ENCODE data around the gene ACSM2A. TPM values are rescaled to one million over a fixed set of nuclear protein-coding genes. Genes with fewer than 3 reads are reported as not detected.
"Not testable (repeated sequence)": the region's sequence is repeated elsewhere in the genome, so short reads cannot be mapped to it uniquely, and the experiment has no call there.

Gene ACSM2A, protein sequence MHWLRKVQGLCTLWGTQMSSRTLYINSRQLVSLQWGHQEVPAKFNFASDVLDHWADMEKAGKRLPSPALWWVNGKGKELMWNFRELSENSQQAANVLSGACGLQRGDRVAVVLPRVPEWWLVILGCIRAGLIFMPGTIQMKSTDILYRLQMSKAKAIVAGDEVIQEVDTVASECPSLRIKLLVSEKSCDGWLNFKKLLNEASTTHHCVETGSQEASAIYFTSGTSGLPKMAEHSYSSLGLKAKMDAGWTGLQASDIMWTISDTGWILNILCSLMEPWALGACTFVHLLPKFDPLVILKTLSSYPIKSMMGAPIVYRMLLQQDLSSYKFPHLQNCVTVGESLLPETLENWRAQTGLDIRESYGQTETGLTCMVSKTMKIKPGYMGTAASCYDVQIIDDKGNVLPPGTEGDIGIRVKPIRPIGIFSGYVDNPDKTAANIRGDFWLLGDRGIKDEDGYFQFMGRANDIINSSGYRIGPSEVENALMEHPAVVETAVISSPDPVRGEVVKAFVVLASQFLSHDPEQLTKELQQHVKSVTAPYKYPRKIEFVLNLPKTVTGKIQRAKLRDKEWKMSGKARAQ
- 1 to 10 TPM in 1 of 12 donors, under 1 TPM in 8, not detected in 3; 0.15 to 1.4 (median 0.42) TPM for polyA plus RNA-seq (ENCODE audit: insufficient read length in 12 of 12)
- long read RNA-seq, donor 1: 0 reads
- long read RNA-seq, donor 2: 0 reads
- long read RNA-seq, donor 3: 0 reads
- long read RNA-seq, donor 4: 0 reads
- long read RNA-seq, donor 5: 0 reads
- long read RNA-seq, donor 6: 0 reads
- long read RNA-seq, donor 7: 0 reads
- long read RNA-seq, donor 8: 0 reads
- long read RNA-seq, donor 9: 0 reads
- long read RNA-seq, donor 10: 0 reads
- long read RNA-seq, donor 11: 0 reads

DNA sequence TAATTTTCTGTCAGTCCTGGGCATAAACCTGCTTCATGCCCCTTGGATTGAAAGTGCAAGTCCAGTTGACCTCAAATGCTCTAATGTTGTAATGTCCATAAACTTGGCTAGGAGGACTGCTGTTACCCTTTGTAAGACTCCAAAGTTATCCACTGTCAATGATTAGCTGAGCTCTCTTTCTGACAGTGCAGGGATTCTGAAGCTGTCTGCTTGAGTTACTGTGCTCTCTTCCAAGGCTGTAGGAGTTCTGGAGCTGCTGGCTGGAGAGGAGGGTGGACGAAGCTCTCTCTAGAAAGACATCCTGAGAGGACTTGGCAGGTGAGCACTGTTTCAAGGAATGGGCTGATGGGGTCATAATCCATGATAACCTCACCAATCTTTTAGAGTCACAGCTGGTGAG, at the start of gene ACSM2A:
ACSM2A (plus strand) TSS at position 158 of the 400 bp plus-strand sequence. CDS start 8,594 bp downstream, outside the sequence.
- not testable (repeated sequence) for DNase-seq

DNA sequence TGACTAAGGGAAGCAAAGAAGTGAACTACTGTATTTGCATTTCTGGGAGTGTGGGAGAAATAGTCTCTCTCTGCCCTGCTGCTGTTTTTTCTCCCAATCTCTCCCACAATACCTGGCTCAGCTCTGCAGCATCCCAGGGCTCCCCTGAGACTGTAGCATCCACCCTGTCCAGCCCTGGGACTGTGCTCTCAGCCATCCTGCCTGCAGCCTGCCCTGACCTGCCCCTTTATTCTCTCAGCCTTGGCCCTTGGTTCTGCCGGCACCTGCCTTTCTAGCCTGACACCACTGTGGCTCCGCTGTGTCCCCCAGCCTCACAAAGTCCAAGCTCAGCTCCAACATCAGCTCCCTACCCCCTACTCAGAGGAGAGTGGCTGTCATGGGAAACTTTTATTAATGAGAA, 48.7 kb upstream of the ACSM2A start:
- no peak for DNase-seq

GRCh38 chr16:20404637-20405036, 46.7 kb upstream of the ACSM2A start, which contains the start of gene PDILT:
PDILT (minus strand) TSS chr16:20404737; CDS start chr16:20399300, 5,437 bp downstream.
- no peak for DNase-seq

GRCh38 chr16:20409398-20410120, 41.8 kb upstream of the ACSM2A start, which contains the start of gene ACSM5:
ACSM5 (plus strand) TSS chr16:20409534; CDS start chr16:20411485, 1,951 bp downstream.
- no peak for DNase-seq

GRCh38 chr16:20410121-20410723, 41.1 kb upstream of the ACSM2A start:
- DNase-seq: no peak

DNA sequence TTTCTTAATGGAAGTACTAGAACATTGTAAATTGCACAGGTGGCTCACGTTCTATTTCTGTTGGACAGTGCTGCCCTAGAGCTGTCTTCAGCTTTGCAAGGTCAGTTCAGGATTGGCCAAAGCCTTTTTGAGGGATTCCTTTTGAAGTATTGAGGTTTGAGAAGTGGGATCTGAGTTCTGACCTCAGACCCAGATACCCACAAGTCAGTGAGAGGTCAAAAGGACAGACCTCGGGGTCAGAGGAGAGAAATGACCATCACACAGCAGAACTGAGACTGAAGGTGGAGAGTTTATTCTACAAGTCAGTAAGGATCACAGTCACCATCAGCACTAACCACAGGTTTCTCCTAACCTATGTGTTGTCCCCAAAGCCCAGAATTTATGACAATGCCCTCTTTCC, 40.3 kb upstream of the ACSM2A start:
- DNase-seq: no peak

GRCh38 chr16:20415541-20415940, 35.8 kb upstream of the ACSM2A start:
- no peak for DNase-seq

DNA sequence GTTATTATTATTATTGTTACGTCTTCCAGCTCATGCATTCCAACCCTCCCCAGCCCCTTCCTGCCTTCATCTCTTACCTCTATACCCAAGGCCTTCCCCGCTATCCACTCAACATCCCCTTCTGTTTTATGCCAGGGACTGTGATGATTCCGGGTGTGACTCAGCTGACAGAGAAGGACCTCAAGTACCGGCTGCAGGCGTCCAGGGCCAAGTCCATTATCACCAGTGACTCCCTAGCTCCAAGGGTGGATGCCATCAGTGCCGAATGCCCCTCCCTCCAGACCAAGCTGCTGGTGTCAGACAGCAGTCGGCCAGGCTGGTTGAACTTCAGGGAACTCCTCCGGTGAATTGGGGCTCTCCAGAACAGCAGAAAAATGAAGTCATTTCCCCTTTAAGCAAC, 32.2 kb upstream of the ACSM2A start:
- not testable (repeated sequence) for DNase-seq

GRCh38 chr16:20421748-20422147, 29.6 kb upstream of the ACSM2A start:
- not testable (repeated sequence) for DNase-seq

DNA sequence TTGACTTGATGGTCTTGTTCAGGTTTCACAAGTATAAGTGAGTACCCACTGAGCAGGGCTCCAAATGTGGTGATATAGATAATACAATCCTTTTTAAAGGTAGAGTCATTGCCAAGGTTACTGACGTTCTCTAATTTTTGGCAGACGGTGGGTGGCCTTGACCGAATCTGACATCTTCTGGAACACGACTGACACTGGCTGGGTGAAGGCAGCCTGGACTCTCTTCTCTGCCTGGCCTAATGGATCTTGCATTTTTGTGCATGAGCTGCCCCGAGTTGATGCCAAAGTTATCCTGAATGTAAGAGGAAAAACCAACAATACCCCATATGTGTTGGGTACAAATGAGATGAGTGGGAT, 27.6 kb upstream of the ACSM2A start:
- not testable (repeated sequence) for DNase-seq

GRCh38 chr16:20424129-20424866, 27.0 kb upstream of the ACSM2A start:
- DNase-seq: no peak

- not testable (repeated sequence) for DNase-seq
Measured at GRCh38 chr16:20427401-20427797, 23.9 kb upstream of the ACSM2A start.

- not testable (repeated sequence) for DNase-seq
Measured at GRCh38 chr16:20429499-20429898, 21.8 kb upstream of the ACSM2A start.

GRCh38 chr16:20430480-20430879, 20.8 kb upstream of the ACSM2A start:
- not testable (repeated sequence) for DNase-seq

DNA sequence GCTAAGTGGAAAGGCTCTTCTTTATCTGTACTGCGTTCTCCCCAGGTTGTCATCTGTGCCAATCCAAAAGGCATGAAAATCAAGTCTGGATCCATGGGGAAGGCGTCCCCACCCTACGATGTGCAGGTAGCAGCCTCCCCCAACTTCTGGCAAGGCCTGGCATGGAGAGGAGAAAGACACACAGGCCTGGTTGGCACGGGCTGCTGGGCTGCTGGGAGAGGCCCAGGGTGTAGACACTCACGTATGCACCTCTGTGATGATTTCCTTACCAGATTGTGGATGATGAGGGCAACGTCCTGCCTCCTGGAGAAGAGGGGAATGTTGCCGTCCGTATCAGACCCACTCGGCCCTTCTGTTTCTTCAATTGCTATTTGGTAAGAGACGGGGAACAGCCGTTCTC, 20.4 kb upstream of the ACSM2A start:
- no peak for DNase-seq

GRCh38 chr16:20438950-20439349, 12.4 kb upstream of the ACSM2A start:
- DNase-seq: not testable (repeated sequence)

- DNase-seq: not testable (repeated sequence)
Measured at GRCh38 chr16:20439820-20440231, 11.5 kb upstream of the ACSM2A start.

DNA sequence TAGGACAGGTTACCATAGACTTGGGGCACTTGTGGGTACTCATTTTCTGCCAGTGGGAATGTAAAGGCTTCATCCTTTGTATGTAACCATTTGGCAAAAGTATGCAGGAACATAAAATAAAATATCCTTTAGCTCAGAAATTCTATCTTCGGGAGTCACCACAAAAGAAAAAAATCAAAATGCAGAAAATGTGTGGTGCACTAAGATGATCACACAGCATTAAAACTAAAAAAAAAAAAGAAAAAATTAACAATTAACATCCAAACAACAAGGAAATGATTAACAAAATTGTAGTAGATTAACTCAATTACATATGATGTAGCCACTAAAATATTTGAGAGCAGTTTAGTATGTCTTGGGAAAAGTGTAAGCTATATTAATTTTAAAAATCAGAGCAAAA, 10.6 kb upstream of the ACSM2A start:
- DNase-seq: not testable (repeated sequence)

- no peak for DNase-seq
Measured at GRCh38 chr16:20441191-20441590, 10.1 kb upstream of the ACSM2A start.

GRCh38 chr16:20441859-20442258, 9.5 kb upstream of the ACSM2A start:
- DNase-seq: not testable (repeated sequence)
